ENCODE results near the gene RIMS3.
"Not testable (repeated sequence)": the region's sequence is repeated elsewhere in the genome, so short reads cannot be mapped to it uniquely, and the experiment has no call there.

The RIMS3 gene

DNA sequence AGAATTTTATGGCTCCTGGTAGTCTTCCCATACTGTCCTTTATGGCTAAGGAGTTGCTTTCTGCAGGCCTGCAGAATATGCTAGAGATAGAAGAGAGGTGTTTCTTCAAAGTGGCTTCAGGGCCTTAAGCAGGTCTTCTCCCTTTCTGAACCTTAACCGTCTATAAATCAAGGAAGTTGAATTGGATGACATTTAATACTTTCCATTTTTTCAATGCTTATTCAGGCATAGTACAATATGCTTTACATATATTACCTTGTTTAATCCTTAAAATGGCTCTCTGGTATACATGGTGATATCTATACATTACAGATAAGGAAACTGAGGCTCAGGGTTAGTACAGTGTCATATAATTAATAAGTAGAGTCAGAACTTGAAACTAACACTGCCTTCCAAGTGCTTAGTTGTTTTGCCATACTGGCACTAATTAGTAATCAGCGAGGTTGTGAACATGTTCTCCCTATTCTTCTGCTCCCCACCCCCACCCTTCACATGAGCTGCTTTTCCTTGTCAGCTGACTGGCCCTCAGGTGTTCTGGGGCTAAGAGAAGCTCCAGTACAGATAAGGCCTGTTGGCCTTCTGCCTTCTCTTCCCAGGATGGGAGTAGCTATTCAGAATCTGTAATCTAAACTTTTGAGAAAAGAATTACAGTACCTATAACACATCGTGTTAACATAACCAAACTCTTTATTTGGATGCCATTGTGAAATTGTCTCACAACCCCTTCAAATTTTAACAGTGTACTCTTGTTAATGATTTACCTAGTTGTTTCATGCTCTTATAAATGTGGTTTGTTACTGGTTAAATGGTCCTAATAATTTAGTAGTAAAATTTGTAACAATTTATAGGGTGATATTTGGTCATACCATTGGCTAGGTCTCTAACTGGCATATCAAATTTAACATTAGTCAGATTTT, 39.6 kb upstream of the RIMS3 start:
- no peak for DNase-seq (ENCODE audit: insufficient read length)
- peak; percentile 40 for FAIRE-seq
- no peak for TF ChIP-seq TAF1 (IDR thresholded peaks at IDR 0.05; ENCODE audit: borderline replicate concordance, low read depth, low read length)
- TF ChIP-seq POLR2AphosphoS5 (IDR thresholded peaks at IDR 0.05; ENCODE audit: low read depth, low read length) = no peak
- TF ChIP-seq POLR2A (IDR thresholded peaks at IDR 0.05; ENCODE audit: low read depth, low read length) = no peak

DNA sequence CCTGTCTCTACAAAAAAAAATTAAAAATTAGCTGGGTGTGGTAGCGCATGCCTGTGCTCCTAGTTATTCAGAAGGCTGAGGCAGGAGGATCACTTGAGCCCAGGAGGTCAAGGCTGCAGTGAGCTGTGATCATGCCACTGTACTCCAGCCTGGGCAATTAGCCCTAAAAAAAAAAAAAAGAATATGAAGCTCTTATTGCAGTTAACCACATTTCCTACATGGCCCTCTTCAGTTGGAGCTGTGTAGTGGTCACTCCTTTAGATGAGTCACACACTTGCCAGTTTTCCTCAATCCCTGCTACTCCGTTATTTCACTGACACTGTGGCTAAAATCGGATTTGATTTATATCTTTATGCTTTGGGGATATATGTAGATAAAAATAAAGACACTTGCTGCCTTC, 37.8 kb upstream of the RIMS3 start:
- no peak for DNase-seq (ENCODE audit: insufficient read length)
- no peak for TF ChIP-seq TAF1 (IDR thresholded peaks at IDR 0.05; ENCODE audit: borderline replicate concordance, low read depth, low read length)
- TF ChIP-seq POLR2A (IDR thresholded peaks at IDR 0.05; ENCODE audit: low read depth, low read length) = no peak
- no peak for TF ChIP-seq POLR2AphosphoS5 (IDR thresholded peaks at IDR 0.05; ENCODE audit: low read depth, low read length)
- no peak for FAIRE-seq

DNA sequence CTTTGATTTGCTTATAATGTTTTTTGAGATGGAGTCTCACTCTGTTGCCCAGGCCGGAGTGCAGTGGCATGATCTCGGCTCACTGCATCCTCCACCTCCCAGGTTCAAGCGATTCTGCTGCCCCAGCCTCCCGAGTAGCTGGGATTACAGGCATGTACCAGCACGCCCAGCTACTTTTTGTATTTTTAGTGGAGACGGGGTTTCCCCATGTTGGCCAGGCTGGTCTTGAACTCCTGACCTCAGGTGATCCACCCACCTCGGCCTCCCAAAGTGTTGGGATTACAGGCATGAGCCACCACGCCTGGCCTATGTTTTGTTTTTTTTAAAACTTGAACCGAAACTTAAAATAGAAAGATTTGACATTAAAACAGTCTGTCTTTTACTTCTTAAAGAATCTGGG, 37.3 kb upstream of the RIMS3 start:
- FAIRE-seq; DNase-seq (ENCODE audit: insufficient read length): not testable (repeated sequence)

DNA sequence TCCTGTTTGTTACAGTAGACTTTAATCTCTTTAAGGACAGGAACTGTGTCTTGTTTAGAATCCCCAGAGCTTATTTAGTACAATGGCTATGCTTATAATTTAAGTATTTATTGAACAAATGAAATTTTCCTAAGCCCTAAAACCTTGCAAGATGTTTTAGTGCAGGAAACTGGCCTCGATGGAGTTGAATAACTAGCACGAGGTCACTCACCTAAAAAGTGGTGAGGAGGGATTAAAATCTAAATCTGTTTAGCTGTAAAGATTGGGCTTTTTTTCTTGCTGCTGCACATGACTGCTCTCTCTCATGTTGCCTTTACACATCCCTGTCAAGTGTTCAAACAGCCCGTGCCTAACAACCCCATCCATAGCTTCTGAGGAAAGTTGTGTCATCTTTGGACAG, 36.2 kb upstream of the RIMS3 start:
- TF ChIP-seq TAF1 (IDR thresholded peaks at IDR 0.05; ENCODE audit: borderline replicate concordance, low read depth, low read length) = no peak
- FAIRE-seq (no peak), DNase-seq (ENCODE audit: insufficient read length) (no peak)

DNA sequence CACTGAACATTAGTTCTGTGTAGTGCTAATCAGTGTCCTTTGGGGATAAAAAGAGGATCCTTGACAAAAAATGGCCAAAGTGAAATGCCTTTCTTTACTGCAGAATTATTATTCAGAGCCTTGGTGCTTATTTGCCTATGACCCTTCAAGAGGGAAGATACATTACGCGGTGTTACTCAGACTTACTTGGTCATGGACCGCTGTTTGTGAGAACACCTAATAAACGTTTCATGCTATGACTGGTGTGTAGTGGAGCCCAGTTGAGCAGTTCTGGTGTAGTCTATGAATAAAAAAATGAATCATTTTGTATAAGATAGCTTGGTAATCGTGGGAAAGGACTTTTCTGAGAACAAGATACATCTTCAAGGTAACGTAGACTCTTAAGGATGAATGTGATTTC, 34.3 kb upstream of the RIMS3 start:
- peak; percentile 25 for DNase-seq (ENCODE audit: insufficient read length)
- peak; percentile 44 for FAIRE-seq
- TF ChIP-seq TAF1 (IDR thresholded peaks at IDR 0.05; ENCODE audit: borderline replicate concordance, low read depth, low read length) (no peak), POLR2AphosphoS5 (IDR thresholded peaks at IDR 0.05; ENCODE audit: low read depth, low read length) (0 out of 2 replicates have a peak, but pooled peaks have one; percentile 33), POLR2A (IDR thresholded peaks at IDR 0.05; ENCODE audit: low read depth, low read length) (peak; percentile 39; the same call in 1 of the 2 replicates)

DNA sequence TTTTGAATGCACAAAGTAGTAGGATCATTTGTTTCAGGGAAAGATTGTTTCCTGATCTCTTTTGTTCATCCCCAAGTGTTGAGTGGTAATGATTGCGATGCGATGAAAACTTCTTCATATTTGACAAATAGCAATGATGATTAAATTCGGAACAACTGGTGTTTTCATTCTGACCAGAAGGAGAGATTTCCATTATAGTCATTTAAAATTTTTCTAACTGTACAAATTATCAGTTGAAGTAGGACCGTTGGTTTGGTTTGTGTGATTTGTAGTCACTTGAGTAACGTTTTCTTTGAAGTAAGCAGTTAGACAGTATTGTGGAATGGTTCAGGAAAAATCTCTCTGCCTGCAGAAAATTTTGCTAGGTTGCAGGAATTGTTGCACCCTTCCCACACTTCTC, 32.0 kb upstream of the RIMS3 start:
- DNase-seq (ENCODE audit: insufficient read length) = no peak
- no peak for FAIRE-seq
- TF ChIP-seq POLR2A (IDR thresholded peaks at IDR 0.05; ENCODE audit: low read depth, low read length) (no peak), POLR2AphosphoS5 (IDR thresholded peaks at IDR 0.05; ENCODE audit: low read depth, low read length) (no peak), TAF1 (IDR thresholded peaks at IDR 0.05; ENCODE audit: borderline replicate concordance, low read depth, low read length) (no peak)

DNA sequence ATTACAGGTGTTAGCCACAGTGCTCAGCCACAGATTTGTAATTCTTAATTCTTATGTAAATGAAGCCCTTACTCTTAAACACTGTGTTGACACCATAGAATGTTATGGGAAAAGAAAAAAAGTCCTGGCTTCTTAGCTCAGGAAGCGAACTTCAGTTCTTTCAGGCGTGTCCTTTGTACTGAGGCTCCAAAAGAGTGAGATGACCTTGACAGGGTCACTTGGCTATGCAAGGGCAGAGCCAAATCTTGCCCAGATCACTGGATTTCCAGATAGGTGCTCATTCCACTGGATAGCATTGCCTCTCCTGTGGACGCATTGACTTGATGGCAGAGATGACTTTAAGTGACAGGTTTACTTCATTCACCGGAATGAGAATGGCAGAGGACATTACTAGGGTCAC, 30.8 kb upstream of the RIMS3 start:
- no peak for TF ChIP-seq POLR2AphosphoS5 (IDR thresholded peaks at IDR 0.05; ENCODE audit: low read depth, low read length)
- TF ChIP-seq POLR2A (IDR thresholded peaks at IDR 0.05; ENCODE audit: low read depth, low read length) = no peak
- DNase-seq (ENCODE audit: insufficient read length) = no peak
- FAIRE-seq = peak; percentile 33

DNA sequence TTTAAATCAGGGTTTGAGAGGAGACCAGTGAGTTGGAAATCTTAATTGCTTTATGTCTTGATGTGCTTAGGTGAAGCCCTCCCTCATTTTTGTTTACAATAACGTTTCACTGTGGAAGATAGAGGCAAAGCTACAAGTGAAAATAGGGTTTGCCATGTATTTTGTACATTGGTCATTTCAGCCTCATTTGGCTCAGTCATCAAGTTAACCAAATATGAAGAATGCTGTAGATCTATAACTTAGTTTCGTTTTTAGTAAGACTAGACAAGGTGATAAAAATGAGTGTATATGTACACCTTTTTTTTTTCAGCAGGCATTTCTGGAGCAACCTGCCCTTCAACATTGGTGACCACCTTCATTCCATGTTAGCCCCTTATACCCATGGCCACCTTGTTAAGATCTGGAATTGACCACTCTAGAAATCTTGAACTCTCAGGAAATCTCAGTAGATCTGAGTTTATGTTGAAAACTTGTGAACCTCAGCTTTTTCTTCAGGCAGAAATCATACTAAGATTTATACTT, 28.9 kb upstream of the RIMS3 start:
- no peak for TF ChIP-seq TAF1 (IDR thresholded peaks at IDR 0.05; ENCODE audit: borderline replicate concordance, low read depth, low read length)
- no peak for TF ChIP-seq POLR2AphosphoS5 (IDR thresholded peaks at IDR 0.05; ENCODE audit: low read depth, low read length)
- no peak for TF ChIP-seq POLR2A (IDR thresholded peaks at IDR 0.05; ENCODE audit: low read depth, low read length)
- DNase-seq (ENCODE audit: insufficient read length) = no peak
- no peak for FAIRE-seq

DNA sequence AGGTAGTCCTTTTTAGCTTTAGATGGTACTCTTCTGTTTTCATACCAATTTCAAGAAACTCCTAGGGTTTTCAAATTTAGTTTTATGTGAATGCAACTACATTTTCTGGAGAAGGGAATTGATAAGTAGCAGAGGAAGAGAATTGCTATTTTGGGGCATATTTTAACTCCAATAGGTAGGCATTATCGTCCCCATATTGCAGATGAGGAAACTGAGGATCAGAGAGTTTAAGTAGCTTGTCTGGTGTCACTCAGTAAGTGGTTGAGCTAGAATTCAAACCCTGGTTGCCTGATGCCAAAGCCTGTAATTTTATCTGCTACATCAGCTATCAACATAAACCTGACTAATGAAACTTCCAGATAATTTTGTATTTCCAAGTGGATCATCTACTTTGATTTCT, 27.9 kb upstream of the RIMS3 start:
- DNase-seq (ENCODE audit: insufficient read length) (no peak), FAIRE-seq (no peak)
- TF ChIP-seq TAF1 (IDR thresholded peaks at IDR 0.05; ENCODE audit: borderline replicate concordance, low read depth, low read length) (no peak), POLR2AphosphoS5 (IDR thresholded peaks at IDR 0.05; ENCODE audit: low read depth, low read length) (no peak), POLR2A (IDR thresholded peaks at IDR 0.05; ENCODE audit: low read depth, low read length) (no peak)

DNA sequence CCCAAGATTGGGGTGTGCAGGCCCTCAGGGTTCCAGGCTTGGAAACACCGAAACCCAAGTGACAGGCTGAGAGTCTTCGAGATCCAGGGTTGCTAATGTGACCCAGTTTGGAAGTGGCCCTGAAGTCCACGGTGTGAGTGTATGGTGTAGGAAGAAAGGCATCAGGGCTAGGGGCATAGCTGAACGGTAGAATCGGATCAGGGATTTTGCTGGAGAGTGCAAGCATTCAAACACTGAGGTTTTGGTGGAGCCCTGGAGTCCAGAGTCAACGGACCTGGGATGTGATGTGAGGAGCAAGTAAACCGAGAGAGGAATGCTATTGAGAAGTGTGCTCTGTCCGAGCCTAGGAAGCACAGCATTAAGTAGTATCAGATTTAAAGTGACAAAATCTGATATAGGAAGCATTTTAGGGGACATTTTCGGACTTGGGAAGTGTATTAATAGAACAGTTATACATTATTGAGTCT, 27.0 kb upstream of the RIMS3 start:
- no peak for FAIRE-seq
- TF ChIP-seq TAF1 (IDR thresholded peaks at IDR 0.05; ENCODE audit: borderline replicate concordance, low read depth, low read length) = 0 out of 2 replicates have a peak, but pooled peaks have one; percentile 6
- no peak; the same call in 1 of the 2 replicates for TF ChIP-seq POLR2A (IDR thresholded peaks at IDR 0.05; ENCODE audit: low read depth, low read length)
- TF ChIP-seq POLR2AphosphoS5 (IDR thresholded peaks at IDR 0.05; ENCODE audit: low read depth, low read length) = no peak
- no peak for DNase-seq (ENCODE audit: insufficient read length)

DNA sequence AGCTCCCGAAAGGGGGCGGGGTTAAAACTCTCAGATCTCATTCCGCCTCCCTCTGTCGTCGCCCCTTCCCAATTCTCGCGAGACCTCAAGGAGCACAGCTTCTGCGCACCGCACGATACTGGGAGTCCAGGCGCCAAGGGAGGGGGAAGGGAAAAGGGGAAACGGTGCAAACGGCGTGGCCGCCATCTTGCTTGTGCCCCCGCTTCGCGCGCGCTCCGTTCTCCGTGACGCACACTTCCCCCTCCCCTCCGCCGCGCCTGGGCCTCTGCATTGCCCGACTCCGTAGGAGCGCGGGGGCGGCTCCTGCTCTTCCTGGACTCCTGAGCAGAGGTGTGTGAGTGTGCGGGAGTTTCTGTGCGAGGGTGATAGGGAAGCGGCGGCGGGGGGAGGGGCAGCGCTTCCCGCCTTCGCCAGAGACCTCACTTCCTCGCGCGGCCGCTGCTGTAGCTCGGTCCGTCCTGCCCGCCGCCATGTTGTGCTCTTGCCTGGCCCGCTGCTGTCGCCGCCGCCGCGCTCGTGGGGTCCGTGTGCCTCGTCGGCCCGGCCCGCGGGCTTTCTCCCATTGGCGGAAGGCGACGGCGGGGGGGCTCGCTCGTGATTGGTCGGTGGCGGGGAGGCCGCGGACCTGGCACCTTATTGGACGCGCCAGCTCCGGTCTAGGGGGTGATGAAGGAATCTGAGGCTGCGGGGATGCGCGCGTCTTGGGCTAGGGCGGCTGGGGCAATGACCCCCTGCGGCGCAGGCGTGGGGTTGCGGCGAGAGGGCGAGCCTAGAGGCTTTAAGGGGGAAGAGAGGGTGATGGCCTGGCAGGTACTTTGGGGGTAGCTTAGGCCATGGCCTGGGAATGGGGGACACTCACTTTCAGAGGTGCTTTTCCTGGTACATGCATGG, 26.3 kb upstream of the RIMS3 start, which contains the start of gene NFYC:
NFYC (plus strand) TSS at position 167 of the 891 bp plus-strand sequence. CDS start 47,140 bp downstream, outside the sequence.
- peak; percentile 95 for FAIRE-seq
- DNase-seq (ENCODE audit: insufficient read length) = peak; percentile 84
- TF ChIP-seq TAF1 (IDR thresholded peaks at IDR 0.05; ENCODE audit: borderline replicate concordance, low read depth, low read length) (peak; percentile 51), POLR2AphosphoS5 (IDR thresholded peaks at IDR 0.05; ENCODE audit: low read depth, low read length) (peak; percentile 96), POLR2A (IDR thresholded peaks at IDR 0.05; ENCODE audit: low read depth, low read length) (peak; percentile 90)

Data from GM12892 (cell line).